HFF-Myc (cell line): ENCODE measurements around the gene MAPKAPK3.
"Not testable (repeated sequence)": the region's sequence is repeated elsewhere in the genome, so short reads cannot be mapped to it uniquely, and the experiment has no call there.

Experiments used
- DNase-seq: peaks from one replicate; pipeline ENCODE4 v3.0.0-alpha.2; 2011; ENCODE audit warnings: low read depth; ENCODE audit errors: extremely low read depth
- H3K4me3 ChIP-seq: replicated peaks from 2 replicates; pipeline ENCODE4 v1.5.1; 2011; ENCODE audit warnings: low read depth, mild to moderate bottlenecking, control low read depth, low read length
- CTCF ChIP-seq: IDR thresholded peaks from 2 replicates; pipeline ENCODE4 v1.5.1; 2012; ENCODE audit warnings: mild to moderate bottlenecking, low read depth, low read length, control low read depth; ENCODE audit errors: missing control alignments

The MAPKAPK3 gene

DNA sequence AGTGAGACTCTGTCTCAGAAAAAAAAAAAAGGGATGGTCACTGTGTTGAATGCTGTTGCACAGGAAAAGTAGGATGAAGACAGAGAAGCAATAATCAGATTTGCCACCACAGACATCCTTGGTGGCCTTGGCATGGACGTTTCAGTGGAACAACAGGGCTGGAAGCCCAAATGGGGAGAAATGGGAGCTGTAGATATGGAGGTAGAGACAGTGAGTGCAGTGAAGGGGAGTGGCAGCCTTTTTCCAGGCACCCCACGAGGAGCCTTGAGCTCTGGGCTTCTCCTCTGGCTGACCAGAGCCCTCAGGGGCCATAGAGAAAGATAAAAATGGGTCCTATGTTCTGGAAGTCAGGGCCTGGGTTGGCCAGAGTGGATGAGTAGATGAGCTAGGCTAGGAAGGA, 45.5 kb downstream of the MAPKAPK3 start:
- no peak overlapping the region for H3K4me3 ChIP-seq
- no peak for DNase-seq
- TF ChIP-seq CTCF, result no peak

GRCh38 chr3:50665081-50665840, 48.3 kb downstream of the MAPKAPK3 start:
- H3K4me3 ChIP-seq, result no peak overlapping the region
- TF ChIP-seq CTCF, result no peak
- DNase-seq, result no peak

DNA sequence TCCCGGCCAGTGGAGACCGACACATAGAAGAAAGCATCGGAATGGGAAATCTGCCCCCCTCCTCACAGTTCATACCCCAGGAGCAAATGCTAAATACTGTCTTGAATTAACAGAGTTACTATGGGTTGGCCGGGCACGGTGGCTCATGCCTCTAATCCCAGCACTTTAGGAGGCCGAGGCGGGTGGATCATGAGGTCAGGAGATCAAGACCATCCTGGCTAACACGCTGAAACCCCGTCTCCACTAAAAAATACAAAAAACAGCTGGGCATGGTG, 48.8 kb downstream of the MAPKAPK3 start:
- not testable (repeated sequence) for H3K4me3 ChIP-seq, DNase-seq

DNA sequence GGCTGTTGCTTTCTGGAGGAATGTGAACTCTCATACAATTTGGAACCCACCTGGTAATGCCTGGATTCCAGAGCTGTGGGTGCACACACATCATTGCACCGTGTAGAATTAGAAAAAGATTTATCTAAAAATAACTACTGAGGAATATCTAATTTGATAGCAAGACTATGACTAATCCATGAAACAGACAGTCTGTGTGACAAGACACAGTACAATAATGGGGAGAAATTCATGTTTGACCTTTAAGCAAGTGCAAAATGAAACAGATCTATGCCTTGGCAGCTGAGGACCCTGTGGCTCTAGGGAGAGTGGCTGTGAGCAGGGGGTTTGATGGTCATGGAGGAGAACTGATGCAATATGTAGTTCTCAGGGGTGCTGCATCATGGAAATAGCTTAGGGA, 49.9 kb downstream of the MAPKAPK3 start:
- DNase-seq, result no peak
- no peak overlapping the region for H3K4me3 ChIP-seq
- no peak for TF ChIP-seq CTCF

GRCh38 chr3:50671331-50671730, 54.4 kb downstream of the MAPKAPK3 start:
- H3K4me3 ChIP-seq, result no peak overlapping the region
- no peak for TF ChIP-seq CTCF
- peak; percentile 56 for DNase-seq

DNA sequence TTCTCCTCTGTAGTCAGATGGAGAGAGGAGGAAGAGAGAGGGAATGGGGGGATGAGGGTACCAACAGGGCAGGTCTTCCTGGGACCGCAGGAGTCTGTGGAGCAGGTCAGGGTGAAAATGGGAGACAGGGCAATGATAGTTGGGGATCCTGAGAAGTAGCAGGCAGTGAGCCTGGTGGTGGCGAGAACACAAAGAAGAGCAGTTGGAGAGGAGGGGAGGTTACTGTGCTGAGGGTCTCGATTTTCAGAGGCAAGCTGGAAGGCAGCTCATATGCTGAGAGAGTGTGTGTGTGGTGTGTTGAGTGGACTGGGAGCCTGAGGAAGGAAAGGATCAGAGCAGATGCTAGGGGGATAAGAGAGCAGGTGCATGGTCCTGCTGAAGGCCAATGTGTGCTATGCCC, 55.7 kb downstream of the MAPKAPK3 start:
- DNase-seq, result no peak
- H3K4me3 ChIP-seq, result no peak overlapping the region
- no peak for TF ChIP-seq CTCF

- TF ChIP-seq CTCF, result no peak
- no peak for DNase-seq
- no peak overlapping the region for H3K4me3 ChIP-seq
Measured at GRCh38 chr3:50673931-50674330, 57.0 kb downstream of the MAPKAPK3 start.
